ENCODE measurements around the gene FGGY.
"Not testable (repeated sequence)": the region's sequence is repeated elsewhere in the genome, so short reads cannot be mapped to it uniquely, and the experiment has no call there.

Gene FGGY

DNA sequence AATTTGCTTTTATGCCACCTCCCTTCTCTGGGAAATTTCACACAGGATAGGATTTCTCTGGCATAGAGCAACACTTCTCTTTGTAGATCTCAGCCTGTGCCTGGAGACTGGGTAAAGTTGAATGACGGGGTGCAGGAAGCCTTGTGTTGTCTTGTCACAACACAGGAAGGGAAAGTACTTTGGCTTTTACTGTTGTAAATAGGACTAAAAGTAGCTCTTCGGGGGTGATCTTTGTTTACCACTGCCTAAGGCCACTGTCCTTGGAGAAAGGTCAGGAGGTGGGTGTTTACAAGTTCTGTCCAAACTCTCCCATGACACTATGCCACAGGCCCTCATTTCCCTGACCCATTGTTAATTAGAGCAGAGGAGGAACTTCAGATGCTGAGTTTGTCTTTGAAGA lies 139.7 kb downstream of the FGGY start:
- DNase-seq = no peak

DNA sequence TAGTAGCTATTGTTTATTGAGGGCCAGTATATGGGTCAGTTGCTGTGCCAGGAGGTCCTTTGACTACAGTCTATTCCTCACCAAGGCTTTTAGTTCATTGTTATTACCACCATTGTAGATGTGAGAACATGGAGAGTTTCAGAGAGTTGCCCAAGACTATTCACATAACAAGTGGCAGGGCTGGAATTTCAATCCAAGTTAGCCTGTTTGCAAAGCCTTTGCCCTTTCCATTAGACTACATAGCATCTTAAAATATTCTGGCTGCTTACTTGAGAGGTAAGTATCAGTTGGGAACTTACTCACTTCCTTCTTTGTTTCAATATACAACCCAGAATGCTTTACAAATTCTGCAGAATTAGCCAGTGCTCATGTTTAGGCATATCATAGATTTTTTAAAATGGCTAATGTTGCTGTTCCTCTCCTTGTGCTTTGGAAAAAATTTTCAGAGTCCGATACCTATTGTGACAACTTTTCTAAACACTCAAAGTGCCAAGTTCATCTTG lies 141.2 kb downstream of the FGGY start:
- DNase-seq = no peak

DNA sequence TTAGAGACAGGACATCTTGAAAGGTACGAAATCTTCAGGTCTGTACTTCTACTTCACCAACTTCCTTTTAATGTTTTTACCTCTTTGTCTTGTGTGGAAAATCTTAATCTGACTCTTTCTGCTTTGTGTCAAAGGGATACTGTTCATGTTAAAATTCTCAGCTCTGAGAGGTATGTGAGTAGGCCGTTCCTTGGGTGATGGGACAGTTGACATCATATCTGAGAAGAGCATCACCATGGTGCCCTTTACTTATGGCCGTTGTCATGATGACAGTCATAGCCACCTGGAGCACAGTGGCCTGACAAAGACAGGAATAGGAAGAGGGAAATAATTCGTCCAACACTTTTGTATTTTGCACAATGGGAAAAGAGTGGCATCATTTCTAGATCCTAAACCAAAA lies 145.6 kb downstream of the FGGY start:
- no peak for DNase-seq

DNA sequence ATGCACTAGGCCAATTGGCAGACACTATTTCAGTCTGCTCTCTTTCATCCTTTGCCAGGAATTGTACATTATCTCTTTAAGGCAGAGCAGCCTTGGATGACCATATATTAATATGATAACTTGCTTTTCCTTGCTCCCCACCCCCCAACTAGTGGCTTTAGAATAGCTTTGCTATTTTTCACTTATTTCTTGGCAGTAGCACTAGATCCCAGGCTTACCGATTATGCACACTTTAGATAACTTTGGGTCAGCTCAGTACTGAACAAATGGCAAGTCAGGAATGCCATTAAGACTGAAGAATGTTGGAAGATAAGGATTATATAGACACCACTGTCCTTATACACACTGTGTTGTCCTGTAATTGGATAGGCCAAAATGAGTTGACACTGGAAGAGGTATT lies 146.4 kb downstream of the FGGY start:
- no peak for DNase-seq

DNA sequence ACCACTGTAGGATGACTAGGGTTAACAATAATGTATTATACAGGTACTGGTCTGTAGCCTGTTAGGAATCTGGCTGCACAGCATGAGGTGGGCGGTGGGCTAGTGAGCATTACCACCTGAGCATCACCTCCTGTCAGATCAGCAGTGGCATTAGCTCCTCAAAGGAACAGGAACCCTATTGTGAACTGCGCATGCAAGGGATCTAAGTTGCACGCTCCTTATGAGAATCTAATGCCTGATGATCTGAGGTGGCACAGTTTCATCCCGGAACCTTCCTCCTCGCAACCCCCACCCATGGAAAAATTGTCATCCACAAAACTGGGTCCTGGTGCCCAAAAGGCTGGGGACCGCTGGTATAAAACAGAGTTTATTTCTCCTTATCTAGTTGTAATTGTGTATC lies 147.6 kb downstream of the FGGY start:
- DNase-seq = no peak

DNA sequence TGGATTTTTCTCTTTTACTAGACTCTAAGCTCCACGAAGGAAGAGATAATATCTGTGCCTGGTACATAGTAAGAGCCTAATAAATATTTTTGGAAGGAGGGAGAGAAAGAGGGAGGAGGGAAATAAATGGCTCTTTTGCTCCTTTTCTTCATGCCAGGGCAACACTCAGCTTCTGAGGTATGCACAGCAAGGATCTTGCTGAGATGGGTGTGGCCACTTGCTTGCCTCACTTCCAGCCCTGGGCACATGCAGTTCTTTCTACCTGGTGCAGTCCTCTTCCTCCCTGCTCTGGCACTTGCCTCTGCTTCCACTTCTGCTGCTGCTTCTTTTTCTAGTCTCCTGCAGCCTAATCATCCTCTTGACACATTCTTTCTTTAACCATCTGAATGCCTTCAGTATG lies 148.1 kb downstream of the FGGY start:
- DNase-seq = no peak

DNA sequence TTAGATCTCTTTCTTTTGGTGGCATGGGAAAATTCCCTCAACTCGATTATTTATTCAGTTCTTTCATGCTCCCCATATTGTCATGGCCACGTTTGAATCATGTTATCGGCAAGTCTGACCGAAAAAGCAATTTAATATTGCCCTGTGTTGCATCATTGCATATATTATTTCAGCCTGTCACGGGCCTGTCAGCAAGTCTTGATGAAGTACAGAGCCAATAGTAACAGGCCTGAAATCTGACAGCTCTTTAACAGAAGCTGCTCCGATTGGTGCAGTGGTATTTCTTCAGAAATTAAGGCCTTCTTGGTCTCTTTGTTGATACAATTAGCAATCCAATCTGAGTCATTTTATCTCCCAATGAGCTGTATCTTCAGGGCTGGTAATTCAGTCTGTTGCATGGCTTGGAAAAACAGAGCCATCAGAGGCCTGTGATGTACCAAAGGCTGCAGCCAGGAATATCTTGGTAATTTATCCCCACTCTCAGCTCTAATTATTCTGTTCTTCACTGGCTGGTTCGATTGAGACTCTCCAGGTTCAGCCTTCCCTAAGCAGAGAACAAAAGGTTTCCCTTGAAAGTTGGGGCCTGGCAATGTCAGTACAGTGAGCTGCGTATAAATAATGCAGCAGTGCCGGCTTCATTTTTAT lies 149.5 kb downstream of the FGGY start:
- DNase-seq = peak in 2 of 58 donors; percentile 8 to 16

DNA sequence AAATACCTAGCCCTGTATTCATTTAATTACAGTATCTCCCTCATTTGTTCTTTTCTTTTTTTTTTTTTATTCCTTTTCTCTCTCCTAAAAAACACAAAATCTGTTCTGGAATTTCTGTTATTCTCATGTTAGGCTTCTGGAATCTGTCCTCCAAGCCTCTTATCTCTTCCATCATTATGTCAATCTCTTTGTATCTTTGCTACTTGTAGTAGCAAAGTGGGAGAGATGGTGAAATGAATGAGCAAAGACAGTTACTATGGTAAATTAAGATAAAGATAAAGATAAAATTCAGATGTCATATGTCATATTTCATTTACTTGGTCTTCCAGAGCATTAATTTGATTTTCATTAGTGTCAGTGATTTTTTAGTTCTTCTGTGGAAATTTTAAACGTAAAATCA lies 155.1 kb downstream of the FGGY start:
- no peak for DNase-seq

DNA sequence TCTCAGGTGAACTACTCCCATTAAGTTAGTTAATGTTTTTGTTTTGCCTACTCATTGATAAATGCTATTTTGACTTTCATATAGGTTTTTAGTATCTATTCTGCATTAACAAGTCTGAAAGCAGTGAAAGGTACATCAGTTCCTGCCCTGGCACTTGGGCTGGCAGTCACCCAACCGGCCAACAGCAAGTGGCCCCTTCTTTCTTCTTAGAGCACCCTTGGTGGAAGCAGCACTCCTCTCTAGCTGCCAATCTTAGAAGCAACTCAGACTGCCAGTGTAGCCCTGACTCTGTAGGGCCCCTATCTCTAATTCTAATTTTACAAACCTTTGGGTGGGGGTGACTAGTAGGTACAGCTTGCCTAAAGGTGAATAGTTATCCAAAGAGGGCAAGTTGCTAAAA lies 155.7 kb downstream of the FGGY start:
- no peak for DNase-seq

DNA sequence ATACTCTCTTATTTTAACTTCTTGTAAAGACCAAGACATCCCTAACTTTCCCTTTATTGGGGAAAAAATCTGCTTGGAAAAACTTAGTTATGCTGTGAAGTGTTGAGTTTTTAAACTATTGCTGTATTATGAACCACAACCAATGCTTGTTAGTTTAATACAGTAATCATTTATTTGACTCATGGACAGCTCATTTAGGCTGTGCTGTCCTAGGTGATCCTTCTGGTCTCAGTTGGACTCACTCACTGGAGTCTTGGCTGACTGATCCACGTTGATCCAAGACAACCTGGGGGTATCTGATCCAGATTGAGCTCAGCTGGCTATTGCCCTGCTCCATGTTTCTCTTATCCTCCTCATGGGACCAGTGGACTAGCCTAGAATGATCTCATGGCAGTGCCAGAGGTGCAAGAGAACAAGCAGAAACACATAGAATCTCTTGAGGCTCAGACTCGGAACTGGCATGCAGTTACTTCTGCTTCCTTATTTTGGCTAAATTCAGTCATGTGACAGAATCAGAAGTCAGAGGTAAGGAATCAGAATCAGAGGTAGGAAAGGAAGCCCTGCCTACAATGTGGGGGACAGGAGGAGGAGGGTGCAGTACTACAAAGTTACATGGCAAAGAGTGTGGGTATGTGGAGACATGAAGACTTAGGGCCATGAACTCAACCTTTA lies 156.5 kb downstream of the FGGY start:
- no peak for DNase-seq

DNA sequence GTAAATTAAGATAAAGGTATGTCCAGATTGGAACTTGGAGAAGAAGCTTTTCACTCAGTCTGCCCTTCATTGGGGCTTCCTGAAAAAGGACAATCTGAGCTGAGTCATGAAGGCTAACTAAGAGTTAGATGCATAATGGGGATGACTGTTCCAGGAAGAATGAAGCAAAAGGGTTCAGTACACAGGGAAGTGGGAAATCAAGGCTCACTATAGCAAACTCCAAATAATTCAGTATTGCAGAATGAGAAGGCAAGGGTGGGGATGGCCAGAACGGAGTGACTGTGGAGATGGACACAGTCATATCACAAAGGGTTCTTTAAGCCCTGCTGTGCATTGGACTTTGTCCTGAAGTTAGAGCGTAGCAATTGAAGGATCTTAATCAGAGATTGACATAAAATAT lies 158.3 kb downstream of the FGGY start:
- DNase-seq = no peak

DNA sequence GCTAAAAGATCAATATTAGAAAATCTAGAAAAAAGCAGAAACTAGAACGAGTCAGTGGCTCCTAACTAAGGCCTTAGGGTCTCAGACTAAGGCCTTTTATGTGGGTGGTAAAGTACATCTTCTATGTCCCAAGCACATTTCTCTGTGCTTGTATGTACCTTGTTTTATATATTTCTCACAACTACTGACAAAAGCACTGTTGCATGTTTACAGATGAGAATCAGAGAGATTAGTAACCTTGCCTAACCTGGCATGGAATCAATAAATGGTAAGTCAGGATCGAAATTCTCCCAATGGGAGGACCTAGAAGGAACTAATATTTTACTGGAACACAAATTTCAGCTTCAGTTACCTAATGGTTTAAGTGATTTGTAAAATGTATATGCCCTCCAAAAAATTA lies 160.9 kb downstream of the FGGY start:
- DNase-seq = no peak

DNA sequence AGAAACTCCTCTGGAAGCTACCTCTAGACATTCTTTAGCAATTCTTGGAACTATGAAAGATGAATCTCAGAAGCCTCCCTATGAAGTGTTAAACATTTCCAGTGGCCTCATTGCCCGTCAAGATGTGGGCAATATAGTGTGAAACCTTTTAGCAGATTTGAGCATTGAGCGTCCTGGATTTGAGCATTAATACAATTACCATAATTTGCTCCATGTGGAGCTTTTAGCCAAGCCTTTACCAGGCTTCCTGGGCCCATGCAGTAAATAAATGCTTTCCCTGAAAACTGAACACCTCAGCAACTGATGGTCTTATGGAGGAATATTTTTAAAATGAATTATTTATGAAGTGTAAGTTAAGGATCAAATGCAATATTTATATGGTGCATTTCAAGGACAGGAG lies 162.0 kb downstream of the FGGY start:
- DNase-seq = no peak

DNA sequence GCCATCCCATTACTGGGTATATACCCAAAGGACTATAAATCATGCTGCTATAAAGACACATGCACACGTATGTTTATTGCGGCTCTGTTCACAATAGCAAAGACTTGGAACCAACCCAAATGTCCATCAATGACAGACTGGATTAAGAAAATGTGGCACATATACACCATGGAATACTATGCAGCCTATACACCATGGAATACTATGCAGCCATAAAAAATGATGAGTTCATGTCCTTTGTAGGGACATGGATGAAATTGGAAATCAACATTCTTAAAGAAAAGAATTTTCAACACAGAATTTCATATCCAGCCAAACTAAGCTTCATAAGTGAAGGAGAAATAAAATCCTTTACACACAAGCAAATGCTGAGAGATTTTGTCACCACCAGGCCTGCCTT lies 166.0 kb downstream of the FGGY start:
- DNase-seq = not testable (repeated sequence)

DNA sequence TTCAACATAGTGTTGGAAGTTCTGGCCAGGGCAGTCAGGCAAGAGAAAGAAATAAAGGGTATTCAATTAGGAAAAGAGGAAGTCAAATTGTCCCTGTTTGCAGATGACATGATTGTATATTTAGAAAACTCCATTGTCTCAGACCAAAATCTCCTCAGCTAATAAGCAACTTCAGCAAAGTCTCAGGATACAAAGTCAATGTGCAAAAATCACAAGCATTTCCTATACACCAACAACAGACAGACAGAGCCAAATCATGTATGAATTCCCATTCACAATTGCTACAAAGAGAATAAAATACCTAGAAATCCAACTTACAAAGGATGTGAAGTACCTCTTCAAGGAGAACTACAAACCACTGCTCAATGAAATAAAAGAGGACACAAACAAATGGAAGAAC lies 168.6 kb downstream of the FGGY start:
- DNase-seq = not testable (repeated sequence)

DNA sequence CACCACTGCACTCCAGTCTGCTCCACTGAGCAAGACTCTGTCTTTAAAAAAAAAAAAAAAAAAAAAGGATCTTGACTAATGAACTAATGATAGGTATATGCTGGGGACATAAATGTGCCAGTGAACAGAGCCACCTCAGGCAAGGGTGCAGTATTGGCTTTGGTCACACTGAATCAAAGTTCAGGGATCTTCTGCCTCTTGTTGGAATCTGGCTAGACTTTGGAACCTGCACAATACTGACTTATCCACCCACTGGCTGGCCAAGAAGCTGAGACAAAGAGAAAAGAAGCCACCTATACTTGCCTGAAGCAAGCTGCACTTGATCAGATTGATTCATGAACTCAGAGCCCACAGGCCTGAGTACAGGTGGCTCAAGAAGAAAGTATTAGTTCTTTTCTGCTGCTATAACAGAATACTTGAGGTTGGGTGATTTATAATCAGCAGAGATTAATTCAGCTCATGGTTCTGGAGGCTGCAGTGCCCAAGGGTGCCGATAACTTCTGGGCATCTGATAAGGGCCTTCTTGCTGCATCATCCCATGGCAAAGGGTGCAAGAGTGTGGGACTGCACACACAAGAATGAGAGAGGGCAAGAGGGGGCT lies 172.0 kb downstream of the FGGY start:
- no peak for DNase-seq

DNA sequence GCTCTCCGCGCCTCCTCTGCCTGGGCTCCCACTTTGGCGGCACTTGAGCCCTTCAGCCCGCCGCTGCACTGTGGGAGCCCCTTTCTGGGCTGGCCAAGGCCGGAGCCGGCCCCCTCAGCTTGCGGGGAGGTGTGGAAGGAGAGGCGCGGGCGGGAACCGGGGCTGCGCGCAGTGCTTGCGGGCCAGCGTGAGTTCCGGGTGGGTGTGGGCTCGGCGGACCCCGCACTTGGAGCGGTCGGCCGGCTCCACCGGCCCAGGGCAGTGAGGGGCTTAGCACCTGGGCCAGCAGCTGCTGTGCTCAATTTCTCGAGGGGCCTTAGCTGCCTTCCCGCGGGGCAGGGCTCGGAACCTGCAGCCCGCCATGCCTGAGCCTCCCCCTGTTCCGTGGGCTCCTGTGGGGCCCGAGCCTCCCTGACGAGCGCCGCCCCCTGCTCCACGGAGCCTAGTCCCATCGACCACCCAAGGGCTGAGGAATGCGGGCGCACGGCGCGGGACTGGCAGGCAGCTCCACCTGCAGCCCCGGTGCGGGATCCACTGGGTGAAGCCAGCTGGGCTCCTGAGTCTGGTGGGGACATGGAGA lies 175.2 kb downstream of the FGGY start:
- not testable (repeated sequence) for DNase-seq

DNA sequence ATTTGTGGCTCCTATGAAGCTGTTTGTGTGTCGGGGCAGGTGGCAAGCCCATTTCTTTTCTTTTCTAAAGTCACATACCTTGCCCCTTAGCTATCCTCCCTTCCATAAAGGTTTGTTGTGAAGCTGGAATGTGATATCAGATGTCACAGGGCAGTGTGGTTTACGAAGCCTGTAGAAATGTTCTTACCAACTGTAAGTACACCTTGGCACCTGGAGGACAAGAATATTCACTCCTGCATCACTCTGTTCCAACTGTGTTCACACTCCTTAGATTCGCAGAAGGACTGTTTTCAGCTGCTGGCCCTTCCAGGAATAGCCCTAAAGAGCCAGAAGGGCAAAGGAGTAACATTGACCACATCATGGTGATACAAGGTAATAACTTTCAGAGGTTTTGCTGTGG lies 176.9 kb downstream of the FGGY start:
- no peak for DNase-seq

DNA sequence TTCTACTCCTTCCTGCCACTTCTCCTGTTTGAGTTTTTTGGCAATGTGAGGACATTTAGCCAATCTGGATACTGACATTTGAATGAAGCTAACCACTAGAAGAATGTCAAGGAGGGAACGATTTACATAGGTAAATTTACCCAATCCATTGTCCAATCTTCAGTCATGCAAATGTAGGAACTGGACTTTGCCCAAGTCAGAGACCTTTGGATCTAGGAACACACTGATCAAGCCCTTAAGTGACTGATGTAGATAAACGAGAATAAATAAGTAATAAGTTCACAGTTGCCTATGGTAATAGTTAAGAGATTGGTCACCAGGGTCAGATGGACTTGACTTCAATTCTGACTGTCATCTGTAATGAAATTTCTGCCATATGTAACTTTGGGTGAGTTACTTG lies 177.6 kb downstream of the FGGY start:
- DNase-seq = no peak

DNA sequence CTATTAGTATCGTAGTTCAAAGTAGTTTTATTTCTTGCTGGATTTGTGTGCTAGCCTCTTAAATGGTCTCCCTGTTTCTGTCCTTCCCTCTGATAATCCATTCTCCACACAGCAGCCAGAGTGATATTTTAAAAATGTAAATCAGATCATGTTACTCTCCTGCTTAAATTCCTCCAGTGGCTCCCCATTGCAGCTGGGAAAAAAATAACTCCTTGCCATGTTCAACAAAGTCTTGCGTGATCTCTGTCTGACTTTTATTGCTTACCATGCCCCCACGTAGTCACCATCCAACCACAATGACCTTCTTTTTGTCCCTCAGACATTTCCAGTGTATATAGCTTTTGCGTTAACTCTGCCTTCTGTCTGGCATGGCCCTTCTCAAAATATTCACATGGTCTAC lies 178.8 kb downstream of the FGGY start:
- no peak for DNase-seq

DNA sequence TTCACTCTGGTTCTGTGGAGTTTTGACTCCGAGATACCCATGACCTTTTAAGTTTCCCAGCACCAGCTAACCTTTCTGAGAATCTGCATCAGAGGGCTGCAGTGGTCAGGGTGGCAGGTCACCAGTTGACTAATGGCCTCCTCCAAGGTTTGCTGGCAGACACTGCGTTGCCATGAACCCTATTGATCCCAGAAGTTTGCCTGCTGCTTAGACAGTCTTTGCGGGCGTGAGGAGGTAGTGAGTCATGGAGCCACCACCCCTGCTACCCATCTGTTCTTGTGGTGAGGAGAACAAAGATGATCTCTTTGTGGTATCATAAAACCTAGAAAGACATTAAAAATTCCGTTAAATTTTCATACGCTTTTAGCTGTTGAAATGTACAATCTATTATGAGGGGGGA lies 180.4 kb downstream of the FGGY start:
- DNase-seq = peak in 7 of 58 donors; percentile 1 to 23 (median 4)

DNA sequence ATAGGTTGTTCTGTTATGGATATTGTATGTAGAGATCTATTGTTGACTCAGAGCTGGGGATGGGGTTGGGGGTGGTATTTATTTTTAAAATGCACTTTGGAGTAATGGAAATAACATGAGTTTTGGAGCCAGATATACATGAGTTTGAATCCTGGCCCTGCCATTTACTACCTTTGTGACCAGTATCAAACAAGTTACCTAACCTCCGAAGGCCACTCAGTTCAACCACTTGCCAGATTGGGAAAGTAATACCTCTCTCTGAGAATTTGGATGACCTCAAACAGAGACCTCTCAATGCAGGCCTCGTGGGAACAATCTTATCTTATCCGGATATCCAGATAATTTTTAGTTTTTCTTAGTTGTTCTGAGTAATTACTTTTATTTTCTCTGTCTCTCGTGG lies 181.0 kb downstream of the FGGY start:
- no peak for DNase-seq

DNA sequence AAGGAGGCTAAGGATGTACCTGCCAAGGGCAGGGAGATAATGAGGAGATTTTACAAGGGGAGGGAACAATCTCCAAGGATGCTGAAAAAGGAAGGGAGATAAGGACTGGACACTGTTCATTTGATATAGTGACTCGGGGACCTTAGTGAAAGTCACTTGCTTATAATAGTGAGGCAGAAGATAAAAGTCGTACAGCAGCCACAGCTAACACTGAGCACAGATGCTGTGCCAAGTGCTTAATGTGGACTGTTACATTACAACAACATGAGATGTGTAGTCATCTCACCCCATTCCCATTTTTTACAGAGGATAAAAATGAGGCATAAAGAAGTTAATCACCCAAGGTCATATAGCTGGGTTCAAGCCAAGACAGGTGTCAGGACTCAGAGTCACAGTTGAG lies 181.9 kb downstream of the FGGY start:
- no peak for DNase-seq

All from anterior cingulate cortex (tissue), 58 donors.